Neural crest cell (in vitro differentiated cells): ENCODE results near the gene SNX14. TPM values are rescaled to one million over a fixed set of nuclear protein-coding genes. Genes with fewer than 3 reads are reported as not detected.

Experiments
- DNase-seq: peaks from one replicate; pipeline ENCODE4 v3.0.0; 2021; ENCODE audit warnings: low read depth, mixed read lengths, low spot score
- H3K27ac Mint-ChIP-seq: one replicate; pipeline ENCODE4 v1.8.0; 2021; ENCODE audit warnings: mild to moderate bottlenecking, mixed read lengths; ENCODE audit not compliant: unreplicated experiment
- H3K27me3 Mint-ChIP-seq: 2 replicates; pipeline ENCODE4 v1.8.0; 2021; ENCODE audit warnings: low read depth, mild to moderate bottlenecking, mixed read lengths
- H3K36me3 Mint-ChIP-seq: 2 replicates; pipeline ENCODE4 v1.8.0; 2021; ENCODE audit warnings: low read depth, mild to moderate bottlenecking, mixed read lengths
- H3K4me1 Mint-ChIP-seq: 2 replicates; pipeline ENCODE4 v1.8.0; 2021; ENCODE audit warnings: mixed read lengths
- H3K4me3 Mint-ChIP-seq: one replicate; pipeline ENCODE4 v1.8.0; 2021; ENCODE audit warnings: mild to moderate bottlenecking, mixed read lengths
- H3K9me3 Mint-ChIP-seq: 2 replicates; pipeline ENCODE4 v1.8.0; 2021; ENCODE audit warnings: mixed read lengths
- CTCF ChIP-seq: fragments of 200-600 bp; sonication (generic); conservative IDR thresholded peaks from 2 replicates; pipeline ENCODE4 v1.5.0; 2021; ENCODE audit warnings: antibody characterized with exemption, mild to moderate bottlenecking
- total RNA-seq: library from RNA; stranded (reverse); gene quantifications from 2 replicates; pipeline ENCODE4 v1.2.1, GENCODE V29; 2021

Gene SNX14
- total RNA-seq, 1 donor from 2014 or later: 56.4 TPM

GRCh38 chr6:85472744-85473143 lies 120.9 kb downstream of the SNX14 start:
- no peak for TF ChIP-seq CTCF
- Mint-ChIP-seq H3K27me3 (peaks cover 4% of the 10 kb centered on the region), H3K36me3 (no peaks in the 10 kb centered on the region), H3K9me3 (peaks cover 3% of the 10 kb centered on the region), H3K27ac (no peak overlapping the region), H3K4me3 (no peak overlapping the region), H3K4me1 (no peaks in the 10 kb centered on the region)
- no peak for DNase-seq

GRCh38 chr6:85470023-85470410 lies 123.6 kb downstream of the SNX14 start:
- Mint-ChIP-seq H3K27ac (no peak overlapping the region), H3K27me3 (no peaks in the 10 kb centered on the region), H3K36me3 (no peaks in the 10 kb centered on the region), H3K4me1 (no peaks in the 10 kb centered on the region), H3K9me3 (no peaks in the 10 kb centered on the region), H3K4me3 (no peak overlapping the region)
- TF ChIP-seq CTCF: no peak
- no peak for DNase-seq

GRCh38 chr6:85469276-85470022 lies 124.2 kb downstream of the SNX14 start:
- Mint-ChIP-seq H3K9me3 (no peaks in the 10 kb centered on the region), H3K27ac (no peak overlapping the region), H3K36me3 (no peaks in the 10 kb centered on the region), H3K4me3 (no peak overlapping the region), H3K27me3 (no peaks in the 10 kb centered on the region), H3K4me1 (no peaks in the 10 kb centered on the region)
- TF ChIP-seq CTCF: no peak
- DNase-seq: no peak

- Mint-ChIP-seq H3K27ac (no peak overlapping the region), H3K27me3 (no peaks in the 10 kb centered on the region), H3K36me3 (no peaks in the 10 kb centered on the region), H3K4me1 (no peaks in the 10 kb centered on the region), H3K4me3 (no peak overlapping the region), H3K9me3 (no peaks in the 10 kb centered on the region)
- DNase-seq: no peak
- TF ChIP-seq CTCF: no peak
These were observed 125.3 kb downstream of the SNX14 start for GRCh38 chr6:85468326-85468725.

- H3K4me3 Mint-ChIP-seq: no peak overlapping the region
- no peaks in the 10 kb centered on the region for H3K9me3 Mint-ChIP-seq
- H3K27ac Mint-ChIP-seq: no peak overlapping the region
- DNase-seq: no peak
- no peak for TF ChIP-seq CTCF
- H3K36me3 Mint-ChIP-seq: no peaks in the 10 kb centered on the region
- peaks cover 3% of the 10 kb centered on the region for H3K4me1 Mint-ChIP-seq
- H3K27me3 Mint-ChIP-seq: no peaks in the 10 kb centered on the region
These were observed 127.9 kb downstream of the SNX14 start for GRCh38 chr6:85465762-85466161.
